Activated naive CD4-positive, alpha-beta T cell treated with anti-CD3 and anti-CD28 coated beads, Interleukin-2, amount 50 U/mL, for 24 hours (primary cell): ENCODE data around the gene P2RX3.

Experiments used
- H3K27ac Mint-ChIP-seq: one replicate; pipeline ENCODE4 v1.8.0; 2021; ENCODE audit warnings: mild to moderate bottlenecking, mixed read lengths
- H3K27me3 Mint-ChIP-seq: one replicate; pipeline ENCODE4 v1.8.0; 2021; ENCODE audit warnings: mixed read lengths
- H3K36me3 Mint-ChIP-seq: one replicate; pipeline ENCODE4 v1.8.0; 2021; ENCODE audit warnings: mixed read lengths
- H3K4me1 Mint-ChIP-seq: one replicate; pipeline ENCODE4 v1.8.0; 2021; ENCODE audit warnings: mixed read lengths
- H3K4me3 Mint-ChIP-seq: one replicate; pipeline ENCODE4 v1.8.0; 2021; ENCODE audit warnings: mild to moderate bottlenecking, mixed read lengths
- H3K9me3 Mint-ChIP-seq: one replicate; pipeline ENCODE4 v1.8.0; 2021; ENCODE audit warnings: mixed read lengths

The P2RX3 gene

DNA sequence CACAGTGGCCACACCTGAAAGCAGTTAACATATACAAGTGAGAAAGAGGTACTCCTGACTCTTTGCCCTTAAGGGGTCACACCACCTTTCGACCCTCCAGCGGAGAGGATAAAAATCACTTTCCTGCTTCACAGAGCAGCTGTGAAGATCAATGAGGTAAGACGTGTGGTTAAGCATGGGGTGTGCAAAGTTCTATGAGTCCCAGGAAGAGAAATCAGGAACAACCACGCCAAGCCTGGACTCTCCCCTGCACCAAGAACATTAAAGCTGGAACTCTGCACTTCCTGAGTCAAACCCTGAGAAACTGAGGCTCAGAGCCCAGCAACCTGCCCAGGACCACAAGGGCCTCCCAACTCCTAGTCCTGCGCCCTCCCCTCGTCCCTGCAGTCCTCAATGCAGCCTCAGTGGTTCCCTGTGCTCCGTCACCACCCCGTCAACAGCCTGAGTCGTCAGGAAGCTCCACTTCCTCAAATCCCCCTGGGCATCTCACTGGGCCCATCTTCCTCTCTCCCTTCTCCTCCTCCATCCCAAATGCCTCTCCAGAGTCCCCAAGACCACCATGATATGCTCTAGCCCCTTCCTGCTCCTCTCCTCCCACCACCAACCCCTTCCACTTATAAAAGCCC lies 31.1 kb upstream of the P2RX3 start:
- peaks cover 11% of the 10 kb centered on the region for H3K36me3 Mint-ChIP-seq
- H3K27me3 Mint-ChIP-seq = no peaks in the 10 kb centered on the region
- no peaks in the 10 kb centered on the region for H3K9me3 Mint-ChIP-seq
- no peak overlapping the region for H3K4me3 Mint-ChIP-seq
- H3K27ac Mint-ChIP-seq = no peak overlapping the region
- no peaks in the 10 kb centered on the region for H3K4me1 Mint-ChIP-seq

DNA sequence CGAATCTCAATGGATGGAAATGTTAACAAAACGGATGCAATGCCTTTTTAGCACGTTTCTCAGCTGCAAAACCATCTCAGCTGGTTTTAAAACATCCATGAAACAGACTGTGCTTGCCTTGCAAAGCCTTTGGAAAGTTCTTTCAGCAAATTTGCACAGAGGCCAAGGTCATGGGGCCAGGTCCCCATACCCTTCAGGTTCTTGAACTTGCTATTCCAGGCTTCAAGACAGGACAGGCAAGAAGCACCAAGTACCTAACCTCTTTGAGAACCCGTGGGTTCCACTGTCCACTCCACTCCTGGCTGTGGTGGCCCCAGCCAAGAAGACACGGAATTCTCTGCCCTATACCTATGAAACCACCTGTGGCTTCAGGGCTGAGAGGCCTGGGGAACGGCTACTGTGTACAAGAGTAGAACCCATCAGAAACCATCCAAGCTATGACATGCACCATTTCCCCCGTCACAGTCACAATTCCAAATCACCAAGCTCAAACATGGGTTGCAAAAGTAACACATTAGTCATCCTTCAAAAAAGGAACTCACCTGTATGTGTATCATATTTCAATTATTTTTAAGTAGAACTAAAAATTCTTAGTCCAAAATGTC lies 30.4 kb upstream of the P2RX3 start:
- Mint-ChIP-seq H3K4me3 (no peak overlapping the region), H3K9me3 (no peaks in the 10 kb centered on the region), H3K27ac (no peak overlapping the region), H3K36me3 (peaks cover 13% of the 10 kb centered on the region), H3K27me3 (no peaks in the 10 kb centered on the region), H3K4me1 (peaks cover 4% of the 10 kb centered on the region)

DNA sequence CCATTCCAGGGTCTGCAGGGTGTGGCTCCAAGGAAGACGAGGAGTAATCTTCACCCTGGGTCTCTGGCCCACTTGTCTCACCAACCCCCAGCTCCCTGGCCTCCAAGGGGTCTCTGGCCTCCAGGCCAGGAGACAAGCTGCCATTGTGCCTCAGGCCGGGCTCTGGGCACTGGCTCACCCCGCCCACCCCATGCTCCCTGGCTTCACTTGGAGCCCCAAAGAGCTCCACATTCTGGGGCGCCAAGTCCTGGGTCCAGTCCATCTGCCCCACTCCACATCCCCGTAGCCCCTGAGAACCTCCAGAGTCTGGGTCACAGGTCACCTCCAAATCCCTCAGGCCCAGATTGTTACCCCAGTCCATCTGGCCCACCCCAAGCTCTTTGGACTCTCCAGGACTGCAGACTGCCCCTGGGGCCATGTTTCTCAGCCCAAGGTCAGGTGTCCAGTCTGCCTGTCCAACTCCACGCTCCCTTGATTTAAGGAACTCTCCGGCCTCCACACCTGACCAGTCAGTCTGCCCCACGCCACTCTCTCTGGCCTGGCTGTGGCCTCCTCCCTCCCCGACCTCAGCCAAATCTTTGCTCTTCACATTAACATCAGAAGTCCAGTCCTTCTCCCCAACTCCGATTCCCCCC lies 29.6 kb upstream of the P2RX3 start:
- Mint-ChIP-seq H3K27ac (no peak overlapping the region), H3K9me3 (no peaks in the 10 kb centered on the region), H3K4me3 (no peak overlapping the region), H3K36me3 (peaks cover 10% of the 10 kb centered on the region), H3K4me1 (peaks cover 4% of the 10 kb centered on the region), H3K27me3 (no peaks in the 10 kb centered on the region)

DNA sequence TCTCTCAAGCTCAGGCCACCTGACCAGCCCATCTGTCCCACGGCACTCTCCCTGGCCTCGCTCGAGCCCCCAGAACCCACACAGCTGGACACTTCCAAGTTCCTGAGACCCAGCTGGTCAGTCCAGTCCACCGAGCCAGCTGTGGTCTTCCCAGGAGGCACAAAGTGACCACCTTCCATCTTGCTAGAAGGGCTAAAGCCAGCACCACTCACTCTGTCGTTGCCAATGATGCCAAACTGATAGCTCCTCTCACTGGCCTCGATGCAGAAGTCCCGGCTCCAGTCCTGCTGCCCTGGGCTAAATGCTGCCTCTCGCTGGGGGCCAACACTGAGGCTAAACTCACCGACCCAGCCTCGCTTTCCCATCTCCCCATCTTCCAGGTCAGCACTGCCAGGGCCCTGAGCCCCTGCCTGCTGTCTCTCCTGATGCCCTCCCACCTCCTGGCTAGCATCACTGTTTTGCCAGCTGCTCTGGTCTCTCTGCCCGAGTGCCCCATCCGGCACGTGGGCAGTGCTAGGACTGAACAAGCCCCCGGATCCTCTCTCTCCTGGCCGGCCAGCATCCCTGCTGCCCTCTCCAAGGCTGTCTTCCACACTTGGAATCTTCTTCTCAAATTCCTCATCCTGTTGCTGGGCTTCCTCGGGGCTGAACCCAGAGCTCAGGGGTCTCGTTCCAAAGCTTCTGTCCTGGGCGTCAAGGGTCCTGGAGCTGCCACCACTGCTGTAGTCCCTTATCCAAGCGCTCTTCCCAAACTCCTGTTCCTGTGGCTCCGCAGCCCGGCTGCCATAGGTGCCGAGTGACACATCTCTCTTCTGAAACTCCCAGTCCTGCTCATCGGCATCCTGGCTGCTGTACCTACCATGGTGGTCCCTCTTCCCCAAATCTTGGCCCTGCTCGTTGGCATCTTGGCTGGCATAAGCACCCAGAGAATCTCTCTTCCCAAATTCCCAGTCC lies 28.8 kb upstream of the P2RX3 start:
- Mint-ChIP-seq H3K4me1 (peaks cover 4% of the 10 kb centered on the region), H3K4me3 (no peak overlapping the region), H3K9me3 (no peaks in the 10 kb centered on the region), H3K36me3 (peaks cover 10% of the 10 kb centered on the region), H3K27me3 (no peaks in the 10 kb centered on the region), H3K27ac (no peak overlapping the region)

DNA sequence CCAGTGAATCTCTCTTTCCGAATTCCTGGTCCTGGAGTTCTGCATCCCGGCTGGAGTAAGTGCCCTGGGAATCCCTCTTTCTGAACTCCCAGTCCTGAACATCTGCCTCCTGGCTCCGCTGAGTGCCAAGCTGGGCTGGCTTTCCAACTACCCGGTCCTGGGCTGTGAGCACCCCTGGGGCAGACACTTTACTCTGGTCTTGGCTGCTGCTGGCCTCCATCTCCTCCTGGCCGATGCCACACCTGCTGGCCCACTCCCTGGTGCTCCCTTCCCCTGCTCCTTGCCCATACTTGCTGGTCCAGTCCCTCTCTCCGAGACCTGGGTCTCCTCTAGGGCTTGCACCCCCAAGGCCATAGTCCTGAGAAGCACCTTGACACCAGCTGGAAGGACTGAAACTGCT lies 28.1 kb upstream of the P2RX3 start:
- peaks cover 4% of the 10 kb centered on the region for H3K4me1 Mint-ChIP-seq
- H3K4me3 Mint-ChIP-seq = no peak overlapping the region
- no peaks in the 10 kb centered on the region for H3K9me3 Mint-ChIP-seq
- no peaks in the 10 kb centered on the region for H3K27me3 Mint-ChIP-seq
- H3K27ac Mint-ChIP-seq = no peak overlapping the region
- H3K36me3 Mint-ChIP-seq = peaks cover 10% of the 10 kb centered on the region

DNA sequence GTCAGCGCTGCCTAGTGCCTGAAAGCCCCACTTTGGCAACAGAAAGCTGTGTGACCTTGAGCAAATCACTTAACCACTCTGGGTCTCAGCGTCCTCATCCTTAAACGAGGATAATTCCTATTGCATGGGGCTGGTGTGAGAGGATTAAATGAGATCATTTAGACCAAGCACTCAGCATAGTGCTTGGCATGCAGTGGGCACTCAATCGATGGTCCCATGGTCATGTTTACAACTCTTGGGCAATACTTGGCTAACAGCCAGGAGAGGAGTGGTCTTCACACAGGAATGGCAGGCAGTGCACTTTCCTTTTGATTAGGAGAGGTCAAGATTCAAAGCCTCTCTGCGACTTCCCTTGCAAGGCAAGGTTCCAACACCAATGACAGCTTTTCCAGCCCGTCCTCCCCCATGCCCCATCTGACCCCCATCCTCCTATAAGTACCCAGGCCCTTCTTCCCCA lies 27.5 kb upstream of the P2RX3 start:
- Mint-ChIP-seq H3K9me3 (no peaks in the 10 kb centered on the region), H3K27ac (no peak overlapping the region), H3K4me1 (peaks cover 4% of the 10 kb centered on the region), H3K27me3 (no peaks in the 10 kb centered on the region), H3K36me3 (peaks cover 10% of the 10 kb centered on the region), H3K4me3 (peak overlapping the region; percentile 7)

DNA sequence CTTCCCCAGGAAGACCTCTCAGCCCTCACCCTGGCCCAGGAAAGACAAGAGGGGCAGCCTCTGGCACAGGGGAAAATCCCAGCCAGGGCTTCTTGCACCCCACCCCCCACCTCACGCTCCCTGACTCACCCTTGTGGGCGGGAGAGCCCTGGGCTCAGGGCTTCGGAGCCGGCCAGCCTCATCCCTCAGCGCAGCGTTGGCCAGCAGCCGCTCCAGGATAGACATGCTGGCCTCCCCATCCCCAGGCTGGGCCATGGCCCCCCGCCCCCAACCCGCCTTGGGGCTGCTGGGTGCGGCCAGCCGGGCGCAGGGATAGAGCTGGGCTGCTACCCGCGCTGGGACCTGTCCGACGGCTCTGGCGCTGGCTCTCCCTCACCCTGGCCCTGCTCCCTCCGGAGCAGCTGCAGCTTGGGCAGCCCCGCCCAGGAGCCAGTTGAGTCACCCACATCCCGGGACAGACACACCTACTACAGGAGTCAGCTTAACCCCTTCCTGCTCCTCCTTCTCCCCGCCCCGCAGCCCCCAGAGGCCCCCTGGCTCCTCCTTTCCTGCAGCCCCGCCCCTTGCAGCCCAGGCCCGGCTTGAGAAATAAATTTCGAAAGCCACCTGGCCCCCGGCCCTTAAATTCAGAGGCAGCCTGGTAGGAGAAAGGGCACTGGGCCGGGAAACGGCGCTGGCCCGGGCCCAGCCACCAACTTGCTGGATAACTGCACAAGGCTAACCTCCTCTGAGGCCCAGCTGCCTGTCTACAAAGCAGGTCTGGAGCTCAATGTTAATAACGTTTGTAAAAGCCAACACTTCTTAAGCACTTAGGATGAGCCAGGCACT lies 26.8 kb upstream of the P2RX3 start:
- Mint-ChIP-seq H3K4me3 (peak overlapping the region; percentile 38), H3K4me1 (peaks cover 4% of the 10 kb centered on the region), H3K36me3 (peaks cover 10% of the 10 kb centered on the region), H3K27ac (no peak overlapping the region), H3K27me3 (no peaks in the 10 kb centered on the region), H3K9me3 (no peaks in the 10 kb centered on the region)

DNA sequence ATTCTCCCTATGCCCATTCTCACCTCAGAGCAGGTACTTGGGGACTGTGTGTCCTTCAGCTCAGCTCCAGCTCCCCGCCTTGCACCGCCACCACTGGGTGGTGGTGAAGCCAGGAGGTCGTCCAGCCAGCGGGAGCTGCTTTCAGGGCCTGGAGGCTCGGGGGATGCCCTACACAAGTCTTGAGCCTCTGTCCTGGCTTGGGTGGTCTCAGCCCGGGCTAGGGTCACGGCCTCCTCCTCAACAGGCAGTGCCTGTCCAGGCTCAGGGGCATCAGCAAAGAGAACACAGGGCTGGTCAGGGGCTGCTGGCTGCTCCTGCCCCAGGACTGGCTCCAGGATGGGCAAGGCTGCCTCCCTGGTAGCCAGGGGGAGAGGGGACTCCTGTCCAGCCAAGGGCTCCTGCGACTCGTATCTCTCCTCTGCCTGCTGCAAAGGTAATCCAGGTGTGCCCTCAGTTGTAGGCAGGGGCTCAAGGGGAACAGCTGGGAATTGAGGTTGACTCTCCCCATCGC lies 25.6 kb upstream of the P2RX3 start:
- Mint-ChIP-seq H3K27me3 (no peaks in the 10 kb centered on the region), H3K4me3 (peak overlapping the region; percentile 58), H3K36me3 (peaks cover 10% of the 10 kb centered on the region), H3K4me1 (peaks cover 4% of the 10 kb centered on the region), H3K9me3 (no peaks in the 10 kb centered on the region), H3K27ac (no peak overlapping the region)

DNA sequence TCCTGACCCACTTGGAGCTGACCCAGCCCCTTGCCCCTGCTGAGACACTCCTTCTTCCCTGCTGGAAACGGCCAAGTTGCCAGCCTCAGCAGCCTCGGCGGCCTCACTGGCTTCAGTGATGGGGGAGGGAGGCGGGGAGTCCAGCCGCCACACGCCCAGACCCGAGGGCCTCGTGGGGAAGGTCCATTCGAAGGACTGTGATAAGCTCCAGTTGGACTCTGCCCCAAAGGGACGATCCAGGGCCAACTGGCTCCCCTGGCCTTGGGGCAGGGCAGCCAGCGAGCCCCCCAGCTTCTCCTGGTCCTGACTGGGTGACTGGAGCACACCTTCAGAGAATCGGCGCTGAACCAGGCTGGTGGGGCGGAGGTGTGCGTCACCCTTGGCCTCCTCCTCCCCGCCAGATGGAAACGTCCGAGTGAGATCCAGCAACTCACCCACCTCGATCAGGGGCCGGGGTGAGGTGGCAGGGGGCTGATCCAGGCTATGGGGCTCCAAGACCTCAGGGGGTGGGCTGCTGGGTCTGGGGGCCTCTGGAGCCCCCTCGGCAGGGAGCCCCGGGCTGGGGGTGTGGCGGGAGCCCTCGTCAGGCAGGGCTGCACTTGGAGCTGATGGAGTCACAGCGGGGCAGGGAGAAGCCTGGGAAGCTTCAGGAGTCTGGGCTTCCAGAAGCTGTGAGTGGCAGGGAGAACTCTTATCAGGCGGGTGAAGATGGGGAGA lies 24.9 kb upstream of the P2RX3 start:
- peaks cover 4% of the 10 kb centered on the region for H3K4me1 Mint-ChIP-seq
- H3K9me3 Mint-ChIP-seq = no peaks in the 10 kb centered on the region
- no peak overlapping the region for H3K27ac Mint-ChIP-seq
- peaks cover 12% of the 10 kb centered on the region for H3K36me3 Mint-ChIP-seq
- no peaks in the 10 kb centered on the region for H3K27me3 Mint-ChIP-seq
- H3K4me3 Mint-ChIP-seq = no peak overlapping the region

DNA sequence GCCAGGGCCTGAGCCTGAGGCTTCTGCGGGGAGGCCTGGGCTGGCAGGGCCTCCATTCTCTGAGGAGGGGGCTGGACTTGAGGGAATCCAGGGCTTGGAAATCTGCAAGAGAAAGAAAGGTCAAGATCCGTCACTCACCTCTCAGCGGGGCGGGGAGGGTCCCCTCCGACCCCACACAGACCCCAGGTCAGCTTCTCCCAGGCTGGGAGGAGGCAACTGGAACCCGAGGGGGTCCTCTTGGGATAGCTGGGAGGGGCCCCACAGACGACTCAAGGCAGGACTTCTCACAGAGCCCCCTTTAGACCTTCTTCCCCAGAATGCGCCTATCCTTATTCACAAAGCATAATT lies 24.4 kb upstream of the P2RX3 start:
- H3K36me3 Mint-ChIP-seq = peaks cover 12% of the 10 kb centered on the region
- H3K27me3 Mint-ChIP-seq = no peaks in the 10 kb centered on the region
- no peak overlapping the region for H3K4me3 Mint-ChIP-seq
- no peak overlapping the region for H3K27ac Mint-ChIP-seq
- no peaks in the 10 kb centered on the region for H3K9me3 Mint-ChIP-seq
- peaks cover 4% of the 10 kb centered on the region for H3K4me1 Mint-ChIP-seq

DNA sequence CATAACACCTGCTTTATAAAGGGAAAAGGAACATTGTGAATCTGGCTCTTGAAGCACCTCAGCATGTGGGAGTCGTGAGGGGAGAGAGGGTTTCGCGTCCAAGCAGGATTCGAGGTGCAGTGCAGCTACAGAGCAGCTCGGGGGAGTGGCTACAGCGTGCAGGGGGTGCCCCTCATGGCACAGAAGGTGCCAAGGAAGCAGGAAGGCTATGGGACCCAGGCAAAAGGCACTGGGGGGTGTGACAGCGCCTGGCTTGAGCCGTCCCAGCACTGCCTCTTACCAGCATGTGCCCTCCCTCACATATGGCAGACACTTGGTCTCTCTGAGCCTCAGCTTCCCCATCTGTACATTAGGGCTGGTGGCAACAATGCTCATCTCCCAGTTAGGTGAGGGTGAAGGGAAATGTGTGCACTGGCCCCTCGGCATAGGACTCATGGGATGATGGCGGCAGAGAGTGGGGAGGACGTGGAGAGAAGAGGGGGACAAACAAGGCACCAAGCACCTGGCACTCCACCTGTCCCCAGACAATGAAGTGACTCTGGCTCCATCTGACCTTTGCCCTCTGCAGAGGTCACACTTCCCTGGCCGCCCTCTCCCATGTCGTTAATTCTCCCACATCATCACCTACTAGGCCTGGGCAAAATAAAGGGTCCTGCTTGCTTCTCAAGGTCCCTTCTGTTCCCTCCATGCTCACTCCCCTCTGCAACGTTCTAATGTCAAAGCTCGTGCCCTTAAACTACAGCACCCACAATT lies 23.8 kb upstream of the P2RX3 start:
- peaks cover 7% of the 10 kb centered on the region for H3K4me1 Mint-ChIP-seq
- H3K9me3 Mint-ChIP-seq = no peaks in the 10 kb centered on the region
- H3K4me3 Mint-ChIP-seq = no peak overlapping the region
- no peaks in the 10 kb centered on the region for H3K27me3 Mint-ChIP-seq
- no peak overlapping the region for H3K27ac Mint-ChIP-seq
- peaks cover 11% of the 10 kb centered on the region for H3K36me3 Mint-ChIP-seq

DNA sequence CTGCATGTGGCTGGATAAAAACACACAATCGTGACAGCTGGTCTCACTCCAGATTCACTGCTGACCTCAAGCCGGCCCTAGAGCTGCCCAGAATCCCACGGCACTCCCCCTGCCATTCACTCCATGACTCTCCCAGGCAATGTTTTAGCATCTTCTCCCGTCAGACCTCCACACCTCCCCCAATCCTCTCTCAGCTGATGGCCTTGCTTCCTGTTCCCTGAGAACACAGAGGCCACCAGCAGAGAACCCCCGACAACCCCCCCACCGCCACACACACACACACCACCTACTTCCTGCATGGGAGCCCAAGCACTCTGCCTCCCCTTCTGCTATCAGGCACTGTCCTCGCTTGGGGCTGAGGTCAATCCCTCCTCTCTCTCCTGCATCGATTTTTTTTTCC lies 22.7 kb upstream of the P2RX3 start:
- peaks cover 5% of the 10 kb centered on the region for H3K36me3 Mint-ChIP-seq
- no peaks in the 10 kb centered on the region for H3K27me3 Mint-ChIP-seq
- no peaks in the 10 kb centered on the region for H3K9me3 Mint-ChIP-seq
- H3K27ac Mint-ChIP-seq = no peak overlapping the region
- no peak overlapping the region for H3K4me3 Mint-ChIP-seq
- peaks cover 7% of the 10 kb centered on the region for H3K4me1 Mint-ChIP-seq

DNA sequence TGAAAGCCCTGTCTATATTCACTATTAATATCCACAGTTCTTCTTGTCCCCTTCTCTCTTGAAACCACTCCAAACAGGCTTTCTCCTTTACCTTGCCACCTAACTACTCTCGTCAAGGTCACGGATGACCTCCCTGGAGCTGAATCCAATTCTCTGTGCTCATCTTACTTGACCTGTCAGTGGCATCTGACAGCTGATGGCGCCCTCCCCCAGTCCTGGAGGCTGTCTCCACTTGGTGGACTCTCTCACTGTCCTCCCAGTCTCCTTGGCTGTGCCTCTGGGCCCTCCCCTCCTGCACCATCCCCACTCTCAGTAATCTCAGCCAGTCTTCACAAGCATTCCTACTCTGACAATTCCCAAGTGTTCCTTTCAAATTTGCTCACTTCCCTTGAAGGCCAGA lies 22.1 kb upstream of the P2RX3 start:
- peaks cover 8% of the 10 kb centered on the region for H3K36me3 Mint-ChIP-seq
- peaks cover 10% of the 10 kb centered on the region for H3K4me1 Mint-ChIP-seq
- no peak overlapping the region for H3K27ac Mint-ChIP-seq
- H3K4me3 Mint-ChIP-seq = no peak overlapping the region
- no peaks in the 10 kb centered on the region for H3K9me3 Mint-ChIP-seq
- H3K27me3 Mint-ChIP-seq = no peaks in the 10 kb centered on the region

DNA sequence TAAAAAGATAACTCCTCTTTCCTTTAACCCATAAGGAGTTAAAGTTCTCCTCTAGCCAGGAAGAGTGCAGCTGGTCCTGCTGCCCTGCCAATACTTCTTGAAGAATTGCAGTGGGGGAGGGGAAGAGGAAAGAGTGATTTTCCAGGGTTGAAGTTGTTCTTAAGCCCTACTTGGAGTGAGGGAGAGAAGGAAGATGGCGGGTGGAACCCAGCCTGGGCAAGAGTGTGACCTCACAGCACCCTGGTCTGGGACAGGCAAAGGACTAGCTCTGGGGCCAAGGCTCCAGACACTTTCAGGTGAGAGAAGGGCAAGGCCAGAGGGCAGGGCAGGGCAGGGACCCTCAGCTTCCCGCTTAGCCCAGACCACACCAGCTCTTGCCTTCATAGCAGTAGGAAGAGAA lies 20.0 kb upstream of the P2RX3 start:
- Mint-ChIP-seq H3K27me3 (no peaks in the 10 kb centered on the region), H3K36me3 (peaks cover 6% of the 10 kb centered on the region), H3K4me1 (peaks cover 20% of the 10 kb centered on the region), H3K4me3 (no peak overlapping the region), H3K9me3 (no peaks in the 10 kb centered on the region), H3K27ac (no peak overlapping the region)
